GM12865 (cell line): ENCODE measurements around the gene TBC1D23.

Experiments used
- DNase-seq: peaks from one replicate; pipeline ENCODE4 v3.0.0; 2010; ENCODE audit warnings: low read depth
- H3K4me3 ChIP-seq: 2 replicates; pipeline ENCODE4 v1.5.1; 2011; ENCODE audit warnings: mild to moderate bottlenecking, low read depth, low read length, control low read depth
- CTCF ChIP-seq: IDR thresholded peaks from 2 replicates; pipeline ENCODE4 v1.5.1; 2011; ENCODE audit warnings: low read length, control low read depth, low read depth, inconsistent platforms; ENCODE audit not compliant: insufficient read depth; ENCODE audit errors: missing control alignments

TBC1D23 gene

GRCh38 chr3:100263583-100263982 is 2.8 kb downstream of the TBC1D23 start:
- H3K4me3 ChIP-seq = no peak overlapping the region
- no peak for TF ChIP-seq CTCF
- no peak for DNase-seq

- no peak for DNase-seq
- TF ChIP-seq CTCF = no peak
- no peak overlapping the region for H3K4me3 ChIP-seq
These were observed 3.5 kb downstream of the TBC1D23 start for GRCh38 chr3:100264242-100264641.

GRCh38 chr3:100265016-100265415 is 4.2 kb downstream of the TBC1D23 start:
- no peak for DNase-seq
- no peak for TF ChIP-seq CTCF
- no peak overlapping the region for H3K4me3 ChIP-seq

- no peak overlapping the region for H3K4me3 ChIP-seq
- TF ChIP-seq CTCF = no peak
- DNase-seq = no peak
These were observed 5.7 kb downstream of the TBC1D23 start for GRCh38 chr3:100266531-100266930.

- no peak for DNase-seq
- H3K4me3 ChIP-seq = no peak overlapping the region
- no peak for TF ChIP-seq CTCF
These were observed 7.4 kb downstream of the TBC1D23 start for GRCh38 chr3:100268156-100268555.

- no peak for DNase-seq
- H3K4me3 ChIP-seq = no peak overlapping the region
- no peak for TF ChIP-seq CTCF
These were observed 8.2 kb downstream of the TBC1D23 start for GRCh38 chr3:100269001-100269400.

GRCh38 chr3:100269410-100270214 is 8.8 kb downstream of the TBC1D23 start:
- no peak overlapping the region for H3K4me3 ChIP-seq
- no peak for TF ChIP-seq CTCF
- no peak for DNase-seq
